Measurements from ENCODE around the gene NUDCD2. TPM values are rescaled to one million over a fixed set of nuclear protein-coding genes. Genes with fewer than 3 reads are reported as not detected.

Gene NUDCD2
- total and polyA plus RNA-seq, 9 of the 15 experiments (the other 6 are each of a cell fraction or from before 2014, with no cell fraction given): 14.6 to 76.9 (median 32.5) TPM

DNA sequence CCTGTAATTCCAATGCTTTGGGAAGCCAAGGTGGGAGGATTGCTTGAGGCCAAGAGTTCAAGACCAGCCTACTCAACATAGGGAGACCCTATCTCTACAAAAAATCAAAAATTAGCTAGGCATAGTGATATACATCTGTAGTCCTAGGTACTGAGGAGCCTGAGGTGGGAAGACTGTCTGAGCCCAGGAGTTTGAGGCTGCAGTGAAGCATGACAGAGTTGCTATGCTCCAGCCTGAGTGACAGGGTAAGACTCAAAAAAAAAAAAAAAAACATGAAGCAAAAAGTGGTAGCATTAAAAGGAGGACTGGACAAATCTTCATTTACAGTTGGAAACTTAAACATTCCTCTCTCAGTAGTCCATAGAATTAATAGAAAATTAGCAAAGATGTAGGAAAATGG is 12.7 kb downstream of the NUDCD2 start:
- Histone ChIP-seq H3K4me1 (replicated peaks in 1 of 2; ENCODE audit: control insufficient read depth in 2 of 2, insufficient read depth in 2 of 2, low read length in 2 of 2) (no peaks in the 10 kb centered on the region), H2AFZ (ENCODE audit: low read depth, low read length) (no peak overlapping the region), H4K20me1 (replicated peaks; ENCODE audit: control insufficient read depth, insufficient read depth, low read length) (no peaks in the 10 kb centered on the region), H3K9me1 (ENCODE audit: control insufficient read depth, insufficient read depth, low read length) (no peaks in the 10 kb centered on the region), H3K4me2 (ENCODE audit: insufficient read depth, low read length) (no peak overlapping the region), H3K79me2 (ENCODE audit: control insufficient read depth, insufficient read depth, low read length) (peaks cover 22% of the 10 kb centered on the region), H3K36me3 (ENCODE audit: control insufficient read depth, insufficient read depth, low read length) (peaks cover 85% of the 10 kb centered on the region), H3K27ac (ENCODE audit: extremely low read depth, low read depth, low read length) (no peak overlapping the region), H3K9me3 (replicated peaks; ENCODE audit: control insufficient read depth, insufficient read depth, low read depth, low read length) (no peaks in the 10 kb centered on the region), H3K27me3 (ENCODE audit: control insufficient read depth in 2 of 2, insufficient read depth in 2 of 2, low read length in 2 of 2) (no peaks in the 10 kb centered on the region), H3K9ac (ENCODE audit: insufficient read depth in 1 of 2, low read depth in 2 of 2, low read length in 2 of 2) (no peak overlapping the region), H3K4me3 (no peak overlapping the region)
- in situ Hi-C loops (cut with MboI): no loop called here
- CTCF ChIA-PET (ENCODE audit: low intra/inter-chr PET ratio): no interaction called here
- TF ChIP-seq POLR2AphosphoS5 (IDR thresholded peaks at IDR 0.05; ENCODE audit: control insufficient read depth, insufficient read depth, low read depth, low read length): peak; percentile 42; the same call in 1 of the 2 replicates
- TF ChIP-seq CBFA2T2 (conservative IDR thresholded peaks at IDR 0.05): no peak
- peak; percentile 55; the same call in 1 of the 2 replicates for TF ChIP-seq POLR2A (conservative IDR thresholded peaks at IDR 0.05)
- TF ChIP-seq SUPT5H (IDR thresholded peaks at IDR 0.05): peak; percentile 58
- TF ChIP-seq ZNF639 (CRISPR knock-in tag; conservative IDR thresholded peaks at IDR 0.05 in 1 of 2, IDR thresholded peaks at IDR 0.05 in 1 of 2): no peak
- peak; percentile 75 for TF ChIP-seq PKNOX1 (IDR thresholded peaks at IDR 0.05)
- peak; percentile 47 for TF ChIP-seq POLR2B (IDR thresholded peaks at IDR 0.05; ENCODE audit: low read depth, partially characterized antibody)
- ATAC-seq (peak; percentile 29), DNase-seq (ENCODE audit: extremely low read depth in 1 of 4, low spot score in 3 of 4) (no peak), FAIRE-seq (no peak)
- BruUV-seq (replicated peaks): no TSS peak
- intact Hi-C loops (cut with micrococcal nuclease): no loop called here
- POLR2A ChIA-PET: interaction anchor here (1.2 to 4.5 kb wide), 2 partner anchors 9 to 13 kb away, joined by 3 to 43 read pairs; partner anchors contain the start of genes CCNG1, HMMR and NUDCD2

Data from K562 (cell line).